Dermis blood vessel endothelial cell (primary cell): ENCODE results near the gene STAT1. TPM values are rescaled to one million over a fixed set of nuclear protein-coding genes. Genes with fewer than 3 reads are reported as not detected.
"Not testable (repeated sequence)": the region's sequence is repeated elsewhere in the genome, so short reads cannot be mapped to it uniquely, and the experiment has no call there.

Source experiments
- DNase-seq: peaks from one replicate; pipeline ENCODE4 v3.0.0; 2010
- total RNA-seq: library from RNA; depleted of rRNA; stranded (reverse); fragments of >200 nt; gene quantifications from 2 replicates; pipeline ENCODE4 v1.2.3, GENCODE V29; 2014

The STAT1 gene
- total RNA-seq, 1 donor from 2014 or later: 68.6 TPM

DNA sequence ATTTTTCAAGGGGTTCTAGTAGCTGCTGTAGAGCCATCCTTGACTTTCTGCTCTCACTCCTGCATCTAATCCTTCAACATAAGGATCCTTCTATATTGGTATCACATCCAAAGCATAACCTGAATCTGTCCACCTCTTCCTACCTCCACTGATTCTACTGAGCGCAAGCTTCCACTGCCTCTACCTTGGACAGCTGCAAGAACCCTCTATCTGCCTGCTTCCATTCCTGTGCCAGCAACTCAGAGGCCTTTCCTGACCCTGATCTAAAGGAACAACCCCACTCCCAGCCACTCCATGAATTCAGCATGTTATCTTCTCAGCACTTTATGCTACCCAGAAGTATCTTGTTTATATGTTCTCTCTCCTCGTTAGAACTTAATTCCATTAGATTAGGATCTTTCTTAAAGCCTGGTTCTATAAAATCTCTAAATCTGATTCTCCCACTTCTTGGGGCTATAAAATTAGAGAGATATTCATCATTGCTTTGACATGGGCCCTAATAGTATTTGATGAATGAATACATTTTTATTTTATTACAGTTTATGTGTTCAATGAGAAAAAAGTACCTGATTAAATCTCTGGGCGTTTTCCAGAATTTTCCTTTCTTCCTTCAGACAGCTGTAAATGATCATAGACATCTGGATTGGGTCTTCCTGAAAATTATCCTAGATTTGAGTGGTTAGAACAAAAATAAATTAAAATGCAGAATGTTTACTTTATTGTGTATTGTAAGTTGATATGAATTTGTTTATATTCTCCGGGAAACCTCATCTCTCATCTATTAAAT is 6.8 kb downstream of the STAT1 start:
- DNase-seq: no peak

- DNase-seq: no peak
Measured at GRCh38 chr2:191006297-191006696, 7.7 kb downstream of the STAT1 start.

- no peak for DNase-seq
Measured at GRCh38 chr2:191003405-191004309, 10.3 kb downstream of the STAT1 start.

DNA sequence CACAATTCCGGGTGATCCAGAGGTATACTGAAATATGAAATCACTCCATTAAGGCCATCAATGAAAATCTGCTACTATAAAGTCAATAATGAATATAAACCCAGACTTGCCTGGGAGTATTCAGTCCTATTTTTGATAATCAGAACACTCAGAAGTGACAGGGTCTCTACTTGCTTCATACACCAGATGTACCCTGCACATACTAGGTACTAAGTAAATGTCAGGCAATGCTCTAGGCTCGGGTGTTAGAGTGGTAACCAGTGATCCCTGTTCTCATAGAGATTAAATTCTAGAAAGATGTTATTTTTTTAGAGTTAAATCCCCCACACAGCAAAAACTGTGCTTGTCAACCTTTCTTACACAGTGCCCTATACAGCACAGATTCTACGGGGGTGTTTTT is 12.3 kb downstream of the STAT1 start:
- no peak for DNase-seq

DNA sequence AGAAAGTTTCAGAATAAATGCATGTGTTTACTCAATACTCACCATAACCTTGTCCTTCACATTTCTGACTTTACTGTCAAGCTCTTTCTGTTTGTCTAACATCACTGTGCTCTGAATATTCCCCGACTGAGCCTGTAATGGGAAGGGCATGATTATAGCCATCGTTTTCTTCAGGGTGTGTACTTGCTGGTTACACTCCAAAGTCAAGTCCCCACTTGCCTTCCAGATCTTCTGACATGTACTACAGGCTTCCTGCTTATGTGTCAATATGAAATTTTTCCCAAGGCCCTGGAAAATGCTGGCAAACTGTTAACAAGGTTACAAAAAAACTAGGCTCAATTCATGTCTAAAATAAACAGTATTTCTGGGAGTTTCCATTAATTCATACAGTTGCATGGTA is 12.9 kb downstream of the STAT1 start:
- no peak for DNase-seq

GRCh38 chr2:190999949-191000665 is 13.9 kb downstream of the STAT1 start:
- no peak for DNase-seq

GRCh38 chr2:190999058-190999457 is 14.9 kb downstream of the STAT1 start:
- DNase-seq: no peak

DNA sequence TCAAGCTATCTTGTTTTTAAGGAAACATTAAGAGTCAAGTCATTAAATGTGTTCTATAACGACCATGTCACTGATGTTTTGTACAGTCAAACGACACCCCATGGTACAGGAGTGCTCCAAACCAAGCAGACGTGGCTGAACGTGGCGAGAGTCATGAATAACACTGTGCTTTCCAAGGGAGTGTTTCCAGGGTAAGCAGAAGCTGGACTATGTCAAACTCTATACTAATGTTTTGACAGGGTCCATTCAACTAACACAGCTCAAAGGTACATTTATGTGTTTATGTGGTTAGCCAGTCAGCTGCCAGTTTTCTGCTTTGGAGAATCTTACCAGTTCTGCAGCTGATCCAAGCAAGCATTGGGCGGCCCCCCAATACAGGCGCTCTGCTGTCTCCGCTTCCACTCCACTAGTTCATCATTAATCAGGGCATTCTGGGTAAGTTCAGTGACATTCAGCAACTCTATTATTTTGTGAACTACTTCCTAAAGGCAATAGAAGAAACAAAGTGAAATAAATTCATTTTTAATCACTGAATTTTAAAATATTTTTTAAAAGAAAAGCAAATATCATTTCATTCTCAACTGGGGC is 16.4 kb downstream of the STAT1 start:
- DNase-seq: no peak

DNA sequence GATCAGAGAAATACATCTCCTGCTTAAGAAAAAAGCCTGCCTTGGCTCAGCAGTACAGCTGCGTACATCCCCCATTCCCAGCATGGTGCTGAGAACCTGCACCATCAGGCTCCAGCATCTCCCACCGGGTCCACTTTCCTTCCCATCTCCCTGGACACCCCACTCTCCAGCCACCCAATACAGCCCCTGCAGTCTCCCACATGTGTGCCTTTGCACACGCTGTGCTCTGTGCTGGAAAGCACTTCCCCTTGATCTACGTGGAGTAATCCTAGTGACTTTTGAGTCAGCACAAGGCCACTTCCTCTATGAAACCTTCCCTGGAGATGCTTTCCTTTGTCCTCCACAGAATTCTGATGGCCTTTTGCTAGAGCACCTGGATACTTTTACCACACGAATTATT is 17.0 kb downstream of the STAT1 start:
- DNase-seq: no peak

GRCh38 chr2:190996338-190996946 is 17.5 kb downstream of the STAT1 start:
- peak; percentile 74 for DNase-seq

- not testable (repeated sequence) for DNase-seq
Measured at GRCh38 chr2:190995315-190995714, 18.7 kb downstream of the STAT1 start.

DNA sequence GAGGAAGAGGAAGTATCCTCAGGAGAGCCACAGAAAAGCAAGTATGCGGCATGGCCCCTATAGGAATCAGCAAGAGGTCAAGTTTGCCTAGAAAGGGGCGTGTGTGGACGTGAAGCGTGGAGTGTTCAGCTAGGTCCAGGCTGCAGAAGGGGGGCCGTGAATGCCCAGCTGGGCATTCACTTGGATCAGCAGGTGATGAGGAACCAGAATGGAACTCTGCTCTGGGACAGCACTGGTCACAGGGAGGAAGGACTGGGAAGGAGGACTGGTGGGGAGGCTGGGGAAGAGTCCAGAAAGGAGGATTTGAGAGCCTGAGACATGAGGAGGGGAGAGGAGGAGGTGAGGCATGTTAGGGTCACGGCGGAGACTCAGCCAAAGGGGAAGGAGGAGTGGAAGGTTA is 19.8 kb downstream of the STAT1 start:
- no peak for DNase-seq

DNA sequence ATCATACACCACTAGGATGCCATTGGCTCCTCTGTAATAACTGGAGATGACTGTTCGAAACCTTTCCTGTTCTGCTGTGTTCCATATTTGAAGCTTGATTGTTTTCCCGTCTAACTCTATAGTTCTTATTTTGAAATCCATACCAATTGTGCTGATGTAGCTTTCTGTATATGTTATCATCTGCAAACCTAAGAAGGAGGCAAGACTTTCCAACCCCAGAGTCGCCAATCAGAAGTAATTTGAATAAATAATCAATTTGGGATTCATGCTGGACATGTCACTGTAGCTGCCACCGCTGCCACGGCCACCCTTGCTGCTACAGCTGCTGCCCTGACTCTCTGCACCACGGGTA is 20.7 kb downstream of the STAT1 start:
- no peak for DNase-seq

GRCh38 chr2:190990132-190990531 is 23.8 kb downstream of the STAT1 start:
- no peak for DNase-seq

- DNase-seq: no peak
Measured at GRCh38 chr2:190988910-190989309, 25.1 kb downstream of the STAT1 start.

GRCh38 chr2:190987938-190988337 is 26.0 kb downstream of the STAT1 start:
- no peak for DNase-seq

DNA sequence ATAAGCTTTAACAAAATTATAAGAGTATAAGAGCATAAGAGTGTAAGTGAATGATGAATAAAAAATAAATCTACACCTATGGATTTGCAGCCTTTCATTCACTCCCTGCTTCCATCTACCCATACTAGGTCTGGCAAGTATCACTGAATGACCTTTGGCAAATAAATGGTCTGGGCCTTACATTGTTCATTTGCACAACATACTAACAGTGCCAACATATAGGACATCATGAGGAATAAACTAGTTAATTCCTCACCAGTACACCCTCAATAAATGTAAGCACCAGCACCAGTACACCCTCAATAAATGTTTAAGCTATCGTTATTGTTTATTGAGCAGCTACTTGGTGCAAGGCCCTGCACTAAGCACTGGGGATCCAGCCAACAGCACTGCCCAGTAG is 26.9 kb downstream of the STAT1 start:
- no peak for DNase-seq

- DNase-seq: peak; percentile 13
Measured at GRCh38 chr2:190986221-190986953, 27.6 kb downstream of the STAT1 start.

DNA sequence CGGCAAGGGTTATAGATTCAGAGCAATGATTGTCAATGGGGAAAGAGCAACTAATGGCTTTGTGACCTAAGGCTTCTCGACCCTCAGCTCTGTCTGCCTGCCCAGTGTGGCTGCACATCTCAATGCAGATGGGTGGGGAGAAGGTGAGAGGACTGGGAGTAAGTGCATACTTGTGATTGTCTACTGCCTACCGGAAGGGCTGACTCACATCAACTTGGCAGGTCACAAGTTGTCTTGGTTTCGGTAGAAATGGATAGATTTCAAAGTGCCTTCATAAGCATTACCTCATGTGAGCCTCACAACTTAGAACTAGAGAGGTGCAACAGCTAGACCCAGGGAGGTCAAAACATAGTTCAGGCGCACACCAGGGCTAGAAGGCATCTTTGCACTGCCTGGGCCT is 29.4 kb downstream of the STAT1 start:
- peak; percentile 95 for DNase-seq

DNA sequence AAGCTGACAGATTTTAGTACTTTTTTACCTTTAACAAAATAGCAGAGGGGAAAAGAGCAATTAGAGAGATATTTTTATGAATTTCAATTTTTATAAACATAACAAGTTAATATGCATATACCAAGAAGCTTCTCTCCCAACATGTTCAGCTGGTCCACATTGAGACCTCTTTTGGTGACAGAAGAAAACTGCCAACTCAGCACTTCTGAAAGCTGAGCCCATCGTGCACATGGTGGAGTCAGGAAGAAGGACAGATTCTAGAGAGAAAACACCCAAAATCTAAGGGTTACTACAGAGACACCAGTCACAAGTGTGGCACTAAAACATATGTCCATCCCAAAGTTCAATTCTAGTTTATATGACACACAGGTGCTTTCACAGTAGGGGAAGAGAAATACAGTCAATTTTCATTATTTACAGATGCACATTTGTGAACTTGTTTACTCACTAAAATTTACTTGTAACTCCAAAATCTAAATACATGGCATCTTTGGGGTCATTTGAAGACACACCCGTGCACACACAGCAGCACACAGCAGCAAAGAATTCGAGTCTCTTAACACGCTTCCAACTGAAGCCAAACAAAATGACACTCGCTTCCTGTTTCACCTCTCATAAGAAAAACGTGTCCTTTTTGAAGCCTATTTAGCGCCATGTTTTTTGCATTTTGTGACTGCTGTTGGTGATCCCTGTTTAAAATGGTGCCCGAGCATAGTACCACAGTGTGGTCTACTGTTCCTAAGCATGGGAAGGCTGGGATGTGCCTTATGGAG is 31.5 kb downstream of the STAT1 start:
- DNase-seq: no peak

GRCh38 chr2:190981733-190982132 is 32.2 kb downstream of the STAT1 start:
- no peak for DNase-seq
